ENCODE results near the gene FHOD3. TPM values are rescaled to one million over a fixed set of nuclear protein-coding genes. Genes with fewer than 3 reads are reported as not detected.

FHOD3 gene
- total and polyA plus RNA-seq, 9 of the 15 experiments (the other 6 are each of a cell fraction or from before 2014, with no cell fraction given): 0.11 TPM; not detected in 8

DNA sequence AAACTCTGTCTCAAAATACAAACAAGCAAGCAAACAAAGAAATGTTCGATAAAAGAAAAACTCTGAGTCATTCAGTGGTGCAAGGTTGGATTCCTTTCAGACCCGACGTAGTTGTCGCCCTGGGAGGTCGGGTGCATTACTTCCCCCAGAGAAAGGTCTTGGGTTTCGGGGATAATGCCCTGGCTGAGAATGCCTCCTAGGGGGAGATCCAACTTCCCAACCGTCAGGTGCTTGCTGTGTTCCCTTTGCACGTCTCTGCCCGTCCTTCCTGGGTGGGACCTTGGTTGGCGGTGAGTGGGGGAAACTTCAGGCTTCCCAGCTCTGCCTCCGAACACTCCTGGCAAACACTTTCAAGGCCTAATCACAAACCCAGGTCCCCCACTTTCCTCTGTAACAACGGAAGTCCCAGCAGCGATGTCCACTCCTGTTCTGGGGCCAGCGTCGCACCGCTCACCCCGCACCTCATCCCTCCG lies 530.7 kb downstream of the FHOD3 start (continued):
- TF ChIP-seq, protein P1, sequence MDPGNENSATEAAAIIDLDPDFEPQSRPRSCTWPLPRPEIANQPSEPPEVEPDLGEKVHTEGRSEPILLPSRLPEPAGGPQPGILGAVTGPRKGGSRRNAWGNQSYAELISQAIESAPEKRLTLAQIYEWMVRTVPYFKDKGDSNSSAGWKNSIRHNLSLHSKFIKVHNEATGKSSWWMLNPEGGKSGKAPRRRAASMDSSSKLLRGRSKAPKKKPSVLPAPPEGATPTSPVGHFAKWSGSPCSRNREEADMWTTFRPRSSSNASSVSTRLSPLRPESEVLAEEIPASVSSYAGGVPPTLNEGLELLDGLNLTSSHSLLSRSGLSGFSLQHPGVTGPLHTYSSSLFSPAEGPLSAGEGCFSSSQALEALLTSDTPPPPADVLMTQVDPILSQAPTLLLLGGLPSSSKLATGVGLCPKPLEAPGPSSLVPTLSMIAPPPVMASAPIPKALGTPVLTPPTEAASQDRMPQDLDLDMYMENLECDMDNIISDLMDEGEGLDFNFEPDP (CRISPR knock-in tag; IDR thresholded peaks at IDR 0.05): no peak
- TF ChIP-seq PHF8 (IDR thresholded peaks at IDR 0.05; ENCODE audit: borderline replicate concordance, low read length) (no peak), HSF4 (CRISPR knock-in tag; IDR thresholded peaks at IDR 0.05; ENCODE audit: borderline replicate concordance) (0 out of 2 replicates have a peak, but pooled peaks have one; percentile 39), CREM (IDR thresholded peaks at IDR 0.05; ENCODE audit: low read depth) (no peak), CCNT2 (IDR thresholded peaks at IDR 0.05; ENCODE audit: borderline replicate concordance, extremely low read depth, insufficient read length, low read depth, low read length) (no peak), TEAD2 (tag; IDR thresholded peaks at IDR 0.05) (no peak), HDAC1 (IDR thresholded peaks at IDR 0.05) (no peak), POLR2H (tag; IDR thresholded peaks at IDR 0.05; ENCODE audit: low read depth) (no peak), HDAC2 (IDR thresholded peaks at IDR 0.05) (0 out of 2 replicates have a peak, but pooled peaks have one; percentile 28), ZC3H4 (CRISPR knock-in tag; IDR thresholded peaks at IDR 0.05; ENCODE audit: borderline replicate concordance) (no peak), TBL1XR1 (IDR thresholded peaks at IDR 0.05; ENCODE audit: low read length in 2 of 2) (no peak), NCOA6 (IDR thresholded peaks at IDR 0.05) (0 out of 2 replicates have a peak, but pooled peaks have one; percentile 12), RBM17 (IDR thresholded peaks at IDR 0.05; ENCODE audit: borderline replicate concordance, low read depth, low read length) (no peak), MEF2A (IDR thresholded peaks at IDR 0.05; ENCODE audit: control insufficient read depth, low read depth, low read length) (no peak), ARID2 (IDR thresholded peaks at IDR 0.05) (0 out of 2 replicates have a peak, but pooled peaks have one; percentile 26)
- TF ChIP-seq, protein P2, sequence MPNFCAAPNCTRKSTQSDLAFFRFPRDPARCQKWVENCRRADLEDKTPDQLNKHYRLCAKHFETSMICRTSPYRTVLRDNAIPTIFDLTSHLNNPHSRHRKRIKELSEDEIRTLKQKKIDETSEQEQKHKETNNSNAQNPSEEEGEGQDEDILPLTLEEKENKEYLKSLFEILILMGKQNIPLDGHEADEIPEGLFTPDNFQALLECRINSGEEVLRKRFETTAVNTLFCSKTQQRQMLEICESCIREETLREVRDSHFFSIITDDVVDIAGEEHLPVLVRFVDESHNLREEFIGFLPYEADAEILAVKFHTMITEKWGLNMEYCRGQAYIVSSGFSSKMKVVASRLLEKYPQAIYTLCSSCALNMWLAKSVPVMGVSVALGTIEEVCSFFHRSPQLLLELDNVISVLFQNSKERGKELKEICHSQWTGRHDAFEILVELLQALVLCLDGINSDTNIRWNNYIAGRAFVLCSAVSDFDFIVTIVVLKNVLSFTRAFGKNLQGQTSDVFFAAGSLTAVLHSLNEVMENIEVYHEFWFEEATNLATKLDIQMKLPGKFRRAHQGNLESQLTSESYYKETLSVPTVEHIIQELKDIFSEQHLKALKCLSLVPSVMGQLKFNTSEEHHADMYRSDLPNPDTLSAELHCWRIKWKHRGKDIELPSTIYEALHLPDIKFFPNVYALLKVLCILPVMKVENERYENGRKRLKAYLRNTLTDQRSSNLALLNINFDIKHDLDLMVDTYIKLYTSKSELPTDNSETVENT (CRISPR knock-in tag; IDR thresholded peaks at IDR 0.05): no peak
- TF ChIP-seq, protein P3, sequence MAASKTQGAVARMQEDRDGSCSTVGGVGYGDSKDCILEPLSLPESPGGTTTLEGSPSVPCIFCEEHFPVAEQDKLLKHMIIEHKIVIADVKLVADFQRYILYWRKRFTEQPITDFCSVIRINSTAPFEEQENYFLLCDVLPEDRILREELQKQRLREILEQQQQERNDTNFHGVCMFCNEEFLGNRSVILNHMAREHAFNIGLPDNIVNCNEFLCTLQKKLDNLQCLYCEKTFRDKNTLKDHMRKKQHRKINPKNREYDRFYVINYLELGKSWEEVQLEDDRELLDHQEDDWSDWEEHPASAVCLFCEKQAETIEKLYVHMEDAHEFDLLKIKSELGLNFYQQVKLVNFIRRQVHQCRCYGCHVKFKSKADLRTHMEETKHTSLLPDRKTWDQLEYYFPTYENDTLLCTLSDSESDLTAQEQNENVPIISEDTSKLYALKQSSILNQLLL (CRISPR knock-in tag; IDR thresholded peaks at IDR 0.05; ENCODE audit: borderline replicate concordance): no peak
- TF ChIP-seq, protein P4, sequence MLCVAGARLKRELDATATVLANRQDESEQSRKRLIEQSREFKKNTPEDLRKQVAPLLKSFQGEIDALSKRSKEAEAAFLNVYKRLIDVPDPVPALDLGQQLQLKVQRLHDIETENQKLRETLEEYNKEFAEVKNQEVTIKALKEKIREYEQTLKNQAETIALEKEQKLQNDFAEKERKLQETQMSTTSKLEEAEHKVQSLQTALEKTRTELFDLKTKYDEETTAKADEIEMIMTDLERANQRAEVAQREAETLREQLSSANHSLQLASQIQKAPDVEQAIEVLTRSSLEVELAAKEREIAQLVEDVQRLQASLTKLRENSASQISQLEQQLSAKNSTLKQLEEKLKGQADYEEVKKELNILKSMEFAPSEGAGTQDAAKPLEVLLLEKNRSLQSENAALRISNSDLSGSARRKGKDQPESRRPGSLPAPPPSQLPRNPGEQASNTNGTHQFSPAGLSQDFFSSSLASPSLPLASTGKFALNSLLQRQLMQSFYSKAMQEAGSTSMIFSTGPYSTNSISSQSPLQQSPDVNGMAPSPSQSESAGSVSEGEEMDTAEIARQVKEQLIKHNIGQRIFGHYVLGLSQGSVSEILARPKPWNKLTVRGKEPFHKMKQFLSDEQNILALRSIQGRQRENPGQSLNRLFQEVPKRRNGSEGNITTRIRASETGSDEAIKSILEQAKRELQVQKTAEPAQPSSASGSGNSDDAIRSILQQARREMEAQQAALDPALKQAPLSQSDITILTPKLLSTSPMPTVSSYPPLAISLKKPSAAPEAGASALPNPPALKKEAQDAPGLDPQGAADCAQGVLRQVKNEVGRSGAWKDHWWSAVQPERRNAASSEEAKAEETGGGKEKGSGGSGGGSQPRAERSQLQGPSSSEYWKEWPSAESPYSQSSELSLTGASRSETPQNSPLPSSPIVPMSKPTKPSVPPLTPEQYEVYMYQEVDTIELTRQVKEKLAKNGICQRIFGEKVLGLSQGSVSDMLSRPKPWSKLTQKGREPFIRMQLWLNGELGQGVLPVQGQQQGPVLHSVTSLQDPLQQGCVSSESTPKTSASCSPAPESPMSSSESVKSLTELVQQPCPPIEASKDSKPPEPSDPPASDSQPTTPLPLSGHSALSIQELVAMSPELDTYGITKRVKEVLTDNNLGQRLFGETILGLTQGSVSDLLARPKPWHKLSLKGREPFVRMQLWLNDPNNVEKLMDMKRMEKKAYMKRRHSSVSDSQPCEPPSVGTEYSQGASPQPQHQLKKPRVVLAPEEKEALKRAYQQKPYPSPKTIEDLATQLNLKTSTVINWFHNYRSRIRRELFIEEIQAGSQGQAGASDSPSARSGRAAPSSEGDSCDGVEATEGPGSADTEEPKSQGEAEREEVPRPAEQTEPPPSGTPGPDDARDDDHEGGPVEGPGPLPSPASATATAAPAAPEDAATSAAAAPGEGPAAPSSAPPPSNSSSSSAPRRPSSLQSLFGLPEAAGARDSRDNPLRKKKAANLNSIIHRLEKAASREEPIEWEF (CRISPR knock-in tag; IDR thresholded peaks at IDR 0.05): no peak

Data from K562 (cell line).